GM23338 (cell line): ENCODE results near the gene NKD1. TPM values are rescaled to one million over a fixed set of nuclear protein-coding genes. Genes with fewer than 3 reads are reported as not detected.

Source experiments
- ATAC-seq: fragments of 200-7000 bp; cut with Tn5 transposase; 3 replicates; pipeline ENCODE4 v1.9.1; 2020
- DNase-seq: peaks from one replicate; pipeline ENCODE4 v3.0.0-alpha.2; 2015; ENCODE audit warnings: low spot score
- H2AFZ ChIP-seq: fragments of 200-600 bp; sonication (generic); 2 replicates; pipeline ENCODE4 v1.8.0; 2016; ENCODE audit warnings: antibody characterized with exemption, mild to moderate bottlenecking, moderate library complexity
- H3F3A ChIP-seq: fragments of 200-600 bp; sonication (generic); replicated peaks from 2 replicates; pipeline ENCODE4 v1.8.0; 2017; ENCODE audit warnings: antibody characterized with exemption, mixed run types, low read depth
- H3K27ac ChIP-seq: fragments of 200-600 bp; sonication (generic); 2 replicates; pipeline ENCODE4 v1.6.1; 2016; ENCODE audit warnings: low read depth
- H3K27me3 ChIP-seq: fragments of 200-600 bp; sonication (generic); 2 replicates; pipeline ENCODE4 v1.8.0; 2016; ENCODE audit warnings: mild to moderate bottlenecking, mixed run types, moderate library complexity; ENCODE audit not compliant: insufficient read depth
- H3K36me3 ChIP-seq: fragments of 200-600 bp; sonication (generic); 2 replicates; pipeline ENCODE4 v1.8.0; 2016; ENCODE audit warnings: mild to moderate bottlenecking; ENCODE audit not compliant: insufficient read depth
- H3K4me1 ChIP-seq: fragments of 200-600 bp; sonication (generic); 2 replicates; pipeline ENCODE4 v1.8.0; 2016; ENCODE audit warnings: mild to moderate bottlenecking, moderate library complexity; ENCODE audit not compliant: insufficient read depth
- H3K4me2 ChIP-seq: fragments of 200-600 bp; sonication (generic); 2 replicates; pipeline ENCODE4 v1.7.1; 2017; ENCODE audit warnings: mixed run types
- H3K4me3 ChIP-seq: fragments of 200-600 bp; sonication (generic); 2 replicates; pipeline ENCODE4 v1.6.1; 2016; ENCODE audit warnings: mixed run types
- H3K79me2 ChIP-seq: fragments of 200-600 bp; sonication (generic); replicated peaks from 2 replicates; pipeline ENCODE4 v1.8.0; 2017; ENCODE audit warnings: mild to moderate bottlenecking; ENCODE audit not compliant: insufficient read depth
- H3K9me2 ChIP-seq: fragments of 200-600 bp; sonication (generic); 2 replicates; pipeline ENCODE4 v1.8.0; 2017; ENCODE audit not compliant: insufficient read depth
- H4K20me1 ChIP-seq: fragments of 200-600 bp; sonication (generic); replicated peaks from 2 replicates; pipeline ENCODE4 v1.8.0; 2017; ENCODE audit warnings: mild to moderate bottlenecking; ENCODE audit not compliant: insufficient read depth
- H3K27ac Mint-ChIP-seq: 2 replicates; pipeline ENCODE4 v1.8.0; 2020; ENCODE audit warnings: inconsistent platforms, mild to moderate bottlenecking, moderate library complexity, mixed read lengths
- H3K27me3 Mint-ChIP-seq: 3 replicates; pipeline ENCODE4 v1.8.0; 2022; ENCODE audit warnings: low read depth, mild to moderate bottlenecking, moderate library complexity, mixed read lengths, inconsistent platforms; ENCODE audit not compliant: insufficient read depth, poor library complexity
- H3K36me3 Mint-ChIP-seq: 3 replicates; pipeline ENCODE4 v1.8.0; 2021; ENCODE audit warnings: low read depth, mild to moderate bottlenecking, inconsistent platforms, moderate library complexity, mixed read lengths
- H3K4me1 Mint-ChIP-seq: 3 replicates; pipeline ENCODE4 v1.8.0; 2020; ENCODE audit warnings: mild to moderate bottlenecking, inconsistent platforms, mixed read lengths
- H3K4me3 Mint-ChIP-seq: 3 replicates; pipeline ENCODE4 v1.8.0; 2021; ENCODE audit warnings: moderate library complexity, mild to moderate bottlenecking, inconsistent platforms, mixed read lengths
- H3K9me3 Mint-ChIP-seq: 3 replicates; pipeline ENCODE4 v1.8.0; 2020; ENCODE audit warnings: moderate library complexity, mild to moderate bottlenecking, inconsistent platforms, mixed read lengths
- CREB1 ChIP-seq: fragments of 250-450 bp; sonication (Bioruptor Pico); IDR thresholded peaks from 2 replicates; pipeline ENCODE4 v1.5.0; 2020; ENCODE audit warnings: low read depth, mild to moderate bottlenecking, moderate library complexity
- ETS1 ChIP-seq: IDR thresholded peaks from 2 replicates; pipeline ENCODE4 v1.6.1; 2016; ENCODE audit warnings: antibody characterized with exemption
- EZH2 ChIP-seq: fragments of 200-600 bp; sonication (generic); IDR thresholded peaks from one replicate; pipeline ENCODE4 v1.8.0; 2017; ENCODE audit warnings: antibody characterized with exemption, mild to moderate bottlenecking, low read depth; ENCODE audit not compliant: unreplicated experiment
- EZH2phosphoT487 ChIP-seq: fragments of 200-600 bp; sonication (generic); IDR thresholded peaks from one replicate; pipeline ENCODE4 v1.8.1; 2018; ENCODE audit warnings: antibody characterized with exemption; ENCODE audit not compliant: unreplicated experiment
- JUNB ChIP-seq: IDR thresholded peaks from one replicate; pipeline ENCODE4 v1.6.1; 2016; ENCODE audit warnings: antibody characterized with exemption; ENCODE audit not compliant: unreplicated experiment
- NANOG ChIP-seq: IDR thresholded peaks from 2 replicates; pipeline ENCODE4 v1.6.1; 2016; ENCODE audit warnings: antibody characterized with exemption, borderline replicate concordance
- POLR2AphosphoS5 ChIP-seq: IDR thresholded peaks from 2 replicates; pipeline ENCODE4 v1.6.1; 2016; ENCODE audit warnings: antibody characterized with exemption, low read depth
- REST ChIP-seq: IDR thresholded peaks from one replicate; pipeline ENCODE4 v1.6.1; 2018; ENCODE audit warnings: antibody characterized with exemption; ENCODE audit not compliant: unreplicated experiment
- STAT1 ChIP-seq: IDR thresholded peaks from one replicate; pipeline ENCODE4 v1.6.1; 2016; ENCODE audit warnings: antibody characterized with exemption; ENCODE audit not compliant: unreplicated experiment
- ZNF114 ChIP-seq: fragments of 250-450 bp; sonication (Bioruptor Pico); IDR thresholded peaks from 2 replicates; pipeline ENCODE4 v1.5.0; 2020; ENCODE audit warnings: mild to moderate bottlenecking, moderate library complexity
- ZNF331 ChIP-seq: fragments of 250-450 bp; sonication (Bioruptor Pico); IDR thresholded peaks from 2 replicates; pipeline ENCODE4 v1.5.0; 2020; ENCODE audit warnings: low read depth, mild to moderate bottlenecking, moderate library complexity
- polyA plus RNA-seq: library from polyadenylated mRNA; unstranded; fragments of >200 nt; fragmentation: Nextera tagmentation; extraction: Ambion mirVana; gene quantifications from 2 replicates; pipeline ENCODE4 v1.2.1, GENCODE V29; 2016
- total RNA-seq: library from RNA; depleted of rRNA; stranded (reverse); fragments of >200 nt; shearing (Covaris generic); gene quantifications from 2 replicates; pipeline ENCODE4 v1.2.3, GENCODE V29; 2014

NKD1 gene
- total and polyA plus RNA-seq, 2 experiments from 2014 or later: 2.1 to 2.3 TPM

GRCh38 chr16:50662306-50662940 is 114.2 kb downstream of the NKD1 start:
- no peaks in the 10 kb centered on the region for H3K4me1 ChIP-seq
- ATAC-seq: no peak
- TF ChIP-seq EZH2phosphoT487 (no peak), EZH2 (no peak), NANOG (no peak), ETS1 (no peak), REST (no peak), JUNB (no peak)
- Mint-ChIP-seq H3K4me3 (no peak overlapping the region), H3K36me3 (peaks cover 5% of the 10 kb centered on the region; the same call in 1 of the 3 replicates), H3K4me1 (0 out of 3 replicates have a peak, but pooled peaks cover 2% of the 10 kb centered on the region), H3K27ac (no peak overlapping the region), H3K27me3 (peaks cover 4% of the 10 kb centered on the region), H3K9me3 (peaks cover 4% of the 10 kb centered on the region; the same call in 1 of the 3 replicates)
- DNase-seq: no peak
- no peaks in the 10 kb centered on the region for H3K36me3 ChIP-seq
- 0 out of 2 replicates have a peak, but pooled peaks cover 2% of the 10 kb centered on the region for H3K9me2 ChIP-seq
- H3K4me3 ChIP-seq: no peak overlapping the region
- H2AFZ ChIP-seq: no peak overlapping the region
- H3K79me2 ChIP-seq: no peaks in the 10 kb centered on the region
- no peak overlapping the region for H3K4me2 ChIP-seq
- H3K27ac ChIP-seq: no peak overlapping the region
- no peaks in the 10 kb centered on the region for H4K20me1 ChIP-seq
- 0 out of 2 replicates have a peak, but pooled peaks cover 6% of the 10 kb centered on the region for H3K27me3 ChIP-seq
- no peaks in the 10 kb centered on the region for H3F3A ChIP-seq

DNA sequence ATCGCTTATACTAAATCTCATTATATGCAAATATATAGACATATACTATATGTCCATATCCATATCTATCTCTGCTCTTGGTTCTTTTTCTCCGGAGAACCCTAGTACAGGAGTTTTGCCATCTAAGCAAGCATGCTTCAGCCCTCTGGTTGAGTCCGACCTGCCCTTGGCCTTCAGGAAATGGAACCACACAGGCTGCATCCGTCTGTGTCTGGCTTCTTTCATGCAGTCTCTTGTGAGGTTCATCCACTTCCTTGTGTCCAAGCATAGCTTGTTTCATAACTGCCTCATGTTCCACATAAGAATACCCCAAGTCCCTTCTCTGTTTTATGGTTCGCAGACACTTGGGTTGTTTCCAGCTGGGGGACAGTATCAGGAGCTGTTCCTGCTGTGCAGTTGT is 116.1 kb downstream of the NKD1 start:
- H3K79me2 ChIP-seq: no peaks in the 10 kb centered on the region
- Mint-ChIP-seq H3K27ac (no peak overlapping the region), H3K9me3 (peaks cover 4% of the 10 kb centered on the region; the same call in 2 of the 3 replicates), H3K27me3 (peaks cover 4% of the 10 kb centered on the region), H3K36me3 (peaks cover 5% of the 10 kb centered on the region; the same call in 1 of the 3 replicates), H3K4me3 (no peak overlapping the region), H3K4me1 (peaks cover 10% of the 10 kb centered on the region)
- no peak overlapping the region; the same call in 1 of the 2 replicates for H3K4me2 ChIP-seq
- H3K27me3 ChIP-seq: 0 out of 2 replicates have a peak, but pooled peaks cover 6% of the 10 kb centered on the region
- H3K9me2 ChIP-seq: 0 out of 2 replicates have a peak, but pooled peaks cover 2% of the 10 kb centered on the region
- no peak overlapping the region for H3K27ac ChIP-seq
- no peak overlapping the region for H3K4me3 ChIP-seq
- ATAC-seq (no peak), DNase-seq (no peak)
- H3F3A ChIP-seq: no peaks in the 10 kb centered on the region
- no peaks in the 10 kb centered on the region for H4K20me1 ChIP-seq
- H2AFZ ChIP-seq: no peak overlapping the region
- no peaks in the 10 kb centered on the region for H3K36me3 ChIP-seq
- no peaks in the 10 kb centered on the region for H3K4me1 ChIP-seq
- TF ChIP-seq JUNB (no peak), CREB1 (CRISPR knock-in tag) (no peak), ZNF331 (CRISPR knock-in tag) (no peak), POLR2AphosphoS5 (no peak), EZH2 (no peak), EZH2phosphoT487 (no peak), ZNF114 (CRISPR knock-in tag) (no peak), REST (no peak), NANOG (no peak), STAT1 (no peak), ETS1 (no peak)
